ENCODE measurements around the gene MYO3A. TPM values are rescaled to one million over a fixed set of nuclear protein-coding genes. Genes with fewer than 3 reads are reported as not detected.
A peak's percentile ranks its signal among the peaks of the same experiment; 100 is the strongest.

Gene MYO3A
- total and polyA plus RNA-seq, 3 experiments from 2014 or later = not detected

- Histone ChIP-seq H3K36me3 (ENCODE audit: insufficient read depth, low read length) (no peaks in the 10 kb centered on the region), H3K4me3 (ENCODE audit: low read length) (no peak overlapping the region), H3K9me3 (ENCODE audit: low read length) (no peaks in the 10 kb centered on the region), H3K27ac (ENCODE audit: low read depth, low read length) (no peak overlapping the region), H3K4me1 (ENCODE audit: insufficient read depth, low read length) (no peaks in the 10 kb centered on the region), H3K27me3 (ENCODE audit: insufficient read depth, low read length, poor library complexity, severe bottlenecking) (no peaks in the 10 kb centered on the region)
- Mint-ChIP-seq H3K4me3 (no peak overlapping the region), H3K4me1 (no peaks in the 10 kb centered on the region), H3K36me3 (no peaks in the 10 kb centered on the region), H3K27me3 (peaks cover 3 to 47% of the 10 kb centered on the region in 2 donors), H3K9me3 (no peaks in the 10 kb centered on the region), H3K27ac (peak overlapping the region in 1 of 8 donors; percentile 30)
- no peak for DNase-seq
- POLR2A ChIA-PET = no interaction called here
- CTCF ChIA-PET = interaction anchor here (1.2 to 1.3 kb wide), 2 partner anchors 8 to 10 kb away, joined by 3 read pairs; no protein-coding TSS in a partner anchor
Observed at GRCh38 chr10:26242706-26243350, 308.8 kb downstream of the MYO3A start.

GRCh38 chr10:26243351-26243720 lies 309.3 kb downstream of the MYO3A start:
- DNase-seq = no peak
- ChIA-PET CTCF (interaction anchor here (1.2 to 1.3 kb wide), 2 partner anchors 8 to 10 kb away, joined by 3 read pairs; no protein-coding TSS in a partner anchor), POLR2A (no interaction called here)
- H3K4me1 Mint-ChIP-seq = no peaks in the 10 kb centered on the region
- H3K27ac ChIP-seq (ENCODE audit: low read depth, low read length) = no peak overlapping the region
- no peaks in the 10 kb centered on the region for H3K9me3 ChIP-seq (ENCODE audit: low read length)
- no peaks in the 10 kb centered on the region for H3K36me3 ChIP-seq (ENCODE audit: insufficient read depth, low read length)
- no peak overlapping the region for H3K4me3 Mint-ChIP-seq
- no peaks in the 10 kb centered on the region for H3K9me3 Mint-ChIP-seq
- no peak overlapping the region for H3K27ac Mint-ChIP-seq
- H3K4me3 ChIP-seq (ENCODE audit: low read length) = no peak overlapping the region
- no peaks in the 10 kb centered on the region for H3K4me1 ChIP-seq (ENCODE audit: insufficient read depth, low read length)
- no peaks in the 10 kb centered on the region for H3K36me3 Mint-ChIP-seq
- peaks cover 3 to 42% of the 10 kb centered on the region in 2 donors for H3K27me3 Mint-ChIP-seq
- no peaks in the 10 kb centered on the region for H3K27me3 ChIP-seq (ENCODE audit: insufficient read depth, low read length, poor library complexity, severe bottlenecking)

GRCh38 chr10:26249681-26250080 lies 315.7 kb downstream of the MYO3A start:
- Mint-ChIP-seq H3K36me3 (no peaks in the 10 kb centered on the region), H3K9me3 (no peaks in the 10 kb centered on the region), H3K4me1 (no peaks in the 10 kb centered on the region), H3K4me3 (no peak overlapping the region), H3K27me3 (peaks cover 7 to 21% of the 10 kb centered on the region in 2 donors), H3K27ac (peak overlapping the region in 1 of 8 donors; percentile 86)
- no peaks in the 10 kb centered on the region for H3K36me3 ChIP-seq (ENCODE audit: insufficient read depth, low read length)
- DNase-seq = no peak
- H3K27ac ChIP-seq (ENCODE audit: low read depth, low read length) = no peak overlapping the region
- ChIA-PET CTCF (no interaction called here), POLR2A (no interaction called here)
- H3K9me3 ChIP-seq (ENCODE audit: low read length) = no peaks in the 10 kb centered on the region
- no peaks in the 10 kb centered on the region for H3K27me3 ChIP-seq (ENCODE audit: insufficient read depth, low read length, poor library complexity, severe bottlenecking)
- H3K4me3 ChIP-seq (ENCODE audit: low read length) = no peak overlapping the region
- H3K4me1 ChIP-seq (ENCODE audit: insufficient read depth, low read length) = no peaks in the 10 kb centered on the region

- Histone ChIP-seq H3K27ac (ENCODE audit: low read depth, low read length) (no peak overlapping the region), H3K36me3 (ENCODE audit: insufficient read depth, low read length) (no peaks in the 10 kb centered on the region), H3K4me1 (ENCODE audit: insufficient read depth, low read length) (no peaks in the 10 kb centered on the region), H3K4me3 (ENCODE audit: low read length) (no peak overlapping the region), H3K27me3 (ENCODE audit: insufficient read depth, low read length, poor library complexity, severe bottlenecking) (no peaks in the 10 kb centered on the region), H3K9me3 (ENCODE audit: low read length) (no peaks in the 10 kb centered on the region)
- POLR2A ChIA-PET = no interaction called here
- Mint-ChIP-seq H3K27ac (peak overlapping the region in 1 of 8 donors; percentile 12), H3K9me3 (no peaks in the 10 kb centered on the region), H3K4me3 (no peak overlapping the region), H3K4me1 (no peaks in the 10 kb centered on the region), H3K36me3 (no peaks in the 10 kb centered on the region), H3K27me3 (peaks cover 10 to 28% of the 10 kb centered on the region in 2 donors)
- CTCF ChIA-PET = interaction anchor here (1.6 kb wide), 1 partner anchor 9 kb away, joined by 3 read pairs; no protein-coding TSS in a partner anchor
- DNase-seq = no peak
Observed at GRCh38 chr10:26251925-26252324, 317.9 kb downstream of the MYO3A start.

- POLR2A ChIA-PET = no interaction called here
- Mint-ChIP-seq H3K4me3 (no peak overlapping the region), H3K9me3 (no peaks in the 10 kb centered on the region), H3K27me3 (peaks cover 10 to 37% of the 10 kb centered on the region in 2 donors), H3K36me3 (no peaks in the 10 kb centered on the region), H3K27ac (peak overlapping the region in 1 of 8 donors; percentile 24), H3K4me1 (no peaks in the 10 kb centered on the region)
- no peaks in the 10 kb centered on the region for H3K27me3 ChIP-seq (ENCODE audit: insufficient read depth, low read length, poor library complexity, severe bottlenecking)
- no peaks in the 10 kb centered on the region for H3K9me3 ChIP-seq (ENCODE audit: low read length)
- no peak overlapping the region for H3K27ac ChIP-seq (ENCODE audit: low read depth, low read length)
- H3K4me3 ChIP-seq (ENCODE audit: low read length) = no peak overlapping the region
- no peaks in the 10 kb centered on the region for H3K36me3 ChIP-seq (ENCODE audit: insufficient read depth, low read length)
- no peak for DNase-seq
- no peaks in the 10 kb centered on the region for H3K4me1 ChIP-seq (ENCODE audit: insufficient read depth, low read length)
- CTCF ChIA-PET = no interaction called here
Observed at GRCh38 chr10:26254616-26255015, 320.6 kb downstream of the MYO3A start.

- no peak overlapping the region for H3K27ac ChIP-seq (ENCODE audit: low read depth, low read length)
- H3K9me3 ChIP-seq (ENCODE audit: low read length) = no peaks in the 10 kb centered on the region
- H3K36me3 Mint-ChIP-seq = no peaks in the 10 kb centered on the region
- no peak overlapping the region for H3K4me3 ChIP-seq (ENCODE audit: low read length)
- DNase-seq = no peak
- H3K27ac Mint-ChIP-seq = no peak overlapping the region
- POLR2A ChIA-PET = no interaction called here
- no peaks in the 10 kb centered on the region for H3K4me1 Mint-ChIP-seq
- no peaks in the 10 kb centered on the region for H3K27me3 ChIP-seq (ENCODE audit: insufficient read depth, low read length, poor library complexity, severe bottlenecking)
- no peak overlapping the region for H3K4me3 Mint-ChIP-seq
- no peaks in the 10 kb centered on the region for H3K36me3 ChIP-seq (ENCODE audit: insufficient read depth, low read length)
- CTCF ChIA-PET = no interaction called here
- H3K9me3 Mint-ChIP-seq = no peaks in the 10 kb centered on the region
- peaks cover 9 to 35% of the 10 kb centered on the region in 2 donors for H3K27me3 Mint-ChIP-seq
- H3K4me1 ChIP-seq (ENCODE audit: insufficient read depth, low read length) = no peaks in the 10 kb centered on the region
Observed at GRCh38 chr10:26259341-26259740, 325.3 kb downstream of the MYO3A start.

All from CD8-positive, alpha-beta memory T cell (primary cell).